A549 (cell line): ENCODE results near the gene OSCP1. TPM values are rescaled to one million over a fixed set of nuclear protein-coding genes. Genes with fewer than 3 reads are reported as not detected.

ENCODE experiments used
- ATAC-seq, 2 experiments: fragments of 200-7000 bp in 1 of 2; fragments of >200 bp in 1 of 2; cut with Nextera tagmentation in 1 of 2; cut with Tn5 transposase in 1 of 2; 3 replicates each; pipeline versions ENCODE4 v1.8.0 to v1.9.1; 2018 to 2020; ENCODE audit warnings: mild to moderate bottlenecking in 1 of 2, moderate library complexity in 1 of 2
- CTCF ChIA-PET: fragments of 300-600 bp; sonication (Branson Sonifier 250); formaldehyde crosslinking; extraction: SDS; loops from one replicate; lab custom pipeline; 2021; ENCODE audit warnings: antibody characterized with exemption, inconsistent platforms; lab: Yijun Ruan, JAX
- POLR2A ChIA-PET: fragments of 350-600 bp; formaldehyde crosslinking; extraction: SDS; loops from one replicate; lab custom pipeline; 2021; ENCODE audit warnings: antibody characterized with exemption, inconsistent platforms; lab: Yijun Ruan, JAX
- DNase-seq, 2 experiments: peaks; one replicate each; pipeline versions ENCODE4 v3.0.0 to v3.0.0-alpha.2; 2011 to 2016; ENCODE audit warnings: low read depth in 1 of 2, low spot score in 1 of 2
- FAIRE-seq: peaks from 2 replicates; lab custom pipeline; 2011; peaks lifted over from hg19 to GRCh38; lab: Jason Lieb, UNC
- H3K27ac ChIP-seq, 2 experiments: fragments of >200 bp; sonication (Bioruptor Twin); formaldehyde crosslinking; 3 replicates each; pipeline ENCODE4 v1.5.1; 2016 to 2017
- H3K4me1 ChIP-seq: fragments of >200 bp; sonication (Bioruptor Twin); formaldehyde crosslinking; 3 replicates; pipeline ENCODE4 v1.6.1; 2016
- H3K4me2 ChIP-seq: fragments of >200 bp; sonication (Bioruptor Twin); formaldehyde crosslinking; 3 replicates; pipeline ENCODE4 v1.6.1; 2016
- H3K4me3 ChIP-seq: fragments of >200 bp; sonication (Bioruptor Twin); formaldehyde crosslinking; 3 replicates; pipeline ENCODE4 v1.5.1; 2016
- H3K9me3 ChIP-seq: fragments of >200 bp; sonication (Bioruptor Twin); formaldehyde crosslinking; 3 replicates; pipeline ENCODE4 v1.6.1; 2016
- CTCF ChIP-seq: fragments of >200 bp; sonication (Bioruptor Twin); formaldehyde crosslinking; IDR thresholded peaks from 3 replicates; pipeline ENCODE4 v1.5.1; 2016
- HES2 ChIP-seq: fragments of >200 bp; sonication (Bioruptor Twin); formaldehyde crosslinking; IDR thresholded peaks from 2 replicates; pipeline ENCODE4 v1.6.1; 2016
- HEYL ChIP-seq: fragments of 250-450 bp; sonication (Bioruptor Pico); IDR thresholded peaks from 2 replicates; pipeline ENCODE4 v1.8.0; 2021; ENCODE audit warnings: mild to moderate bottlenecking, moderate library complexity
- HOXB13 ChIP-seq: fragments of 250-450 bp; sonication (Bioruptor Pico); IDR thresholded peaks from 2 replicates; pipeline ENCODE4 v1.5.0; 2020; ENCODE audit warnings: low read depth, mild to moderate bottlenecking, moderate library complexity
- JUN ChIP-seq, 2 experiments: fragments of >200 bp; sonication (Bioruptor Twin); formaldehyde crosslinking; IDR thresholded peaks; 2 replicates in 1 of 2; 3 replicates in 1 of 2; pipeline ENCODE4 v1.6.1; 2016 to 2017
- MAZ ChIP-seq: fragments of 150-350 bp; IDR thresholded peaks from 2 replicates; pipeline ENCODE4 v1.6.1; 2014; ENCODE audit warnings: antibody characterized with exemption, low read depth, low read length, borderline replicate concordance
- NFE2L2 ChIP-seq: fragments of 150-350 bp; conservative IDR thresholded peaks from 2 replicates; pipeline ENCODE4 v1.6.1; 2014; ENCODE audit warnings: low read length
- NPAS2 ChIP-seq: fragments of 250-450 bp; sonication (Bioruptor Pico); IDR thresholded peaks from 2 replicates; pipeline ENCODE4 v1.8.0; 2022; ENCODE audit warnings: mild to moderate bottlenecking, moderate library complexity, borderline replicate concordance
- PHF8 ChIP-seq: fragments of 200-600 bp; sonication (generic); IDR thresholded peaks from 2 replicates; pipeline ENCODE4 v1.6.1; 2016; ENCODE audit warnings: low read depth, mild to moderate bottlenecking, antibody characterized with exemption, moderate library complexity, borderline replicate concordance
- REST ChIP-seq: fragments of 200-600 bp; sonication (generic); IDR thresholded peaks from 2 replicates; pipeline ENCODE4 v1.6.1; 2016; ENCODE audit warnings: antibody characterized with exemption, mild to moderate bottlenecking, moderate library complexity
- SMC3 ChIP-seq: fragments of >200 bp; sonication (Bioruptor Twin); formaldehyde crosslinking; IDR thresholded peaks from 3 replicates; pipeline ENCODE4 v1.6.1; 2018; ENCODE audit warnings: inconsistent platforms
- ZC3H11A ChIP-seq: fragments of 450-650 bp; IDR thresholded peaks from 2 replicates; pipeline ENCODE4 v1.6.1; 2014; ENCODE audit warnings: antibody characterized with exemption, mild to moderate bottlenecking
- ZSCAN20 ChIP-seq: fragments of 250-450 bp; sonication (Bioruptor Pico); IDR thresholded peaks from 2 replicates; pipeline ENCODE4 v1.8.0; 2022; ENCODE audit warnings: mild to moderate bottlenecking, moderate library complexity
- WGBS: methylation state at CpG from one replicate; pipeline ENCODE4 v1.1.6; 2017; ENCODE audit errors: missing lambda C conversion rate; 5-methylcytosine and 5-hydroxymethylcytosine counted together
- polyA plus RNA-seq, 4 experiments: library from polyadenylated mRNA; depleted of rRNA in 3 of 4; stranded (reverse); fragments of >200 nt; fragmentation: RNase III in 1 of 4; extraction: RNeasy Plus Mini Kit Qiagen cat#74134 plus additional on column Dnase treatment in 1 of 4; gene quantifications; 2 replicates in 3 of 4; 3 replicates in 1 of 4; pipeline ENCODE4 v1.2.3, GENCODE V29; 2011 to 2017

OSCP1 gene
- polyA plus RNA-seq, 2 of the 4 experiments (the other 2 are of a cell fraction), result 4.6 to 6.6 TPM

- ATAC-seq (peak in 1 of 2 experiments; percentile 24; a peak in 3 of 6 replicates), FAIRE-seq (no peak), DNase-seq (peak in 1 of 2 experiments; percentile 50)
- CTCF ChIA-PET, result interaction anchor here (0.6 to 1.6 kb wide), 3 partner anchors 19 to 91 kb away, joined by 3 to 4 read pairs (median 3); no protein-coding TSS in a partner anchor
- no peaks in the 10 kb centered on the region for H3K9me3 ChIP-seq
- H3K4me3 ChIP-seq, result no peak overlapping the region
- 84% methylated on average over 10 of the region's 22 CpGs for WGBS
- no peak overlapping the region for H3K4me2 ChIP-seq
- TF ChIP-seq JUN (IDR thresholded peaks at IDR 0.05) (no peak), PHF8 (no peak), SMC3 (no peak)
- peaks cover 9% of the 10 kb centered on the region; the same call in 1 of the 3 replicates for H3K4me1 ChIP-seq
- POLR2A ChIA-PET, result interaction anchor here (0.5 to 1.6 kb wide), 2 partner anchors 14 to 579 kb away, joined by 3 to 6 read pairs; no protein-coding TSS in a partner anchor
- H3K27ac ChIP-seq, result peak overlapping the region in 1 of 2 experiments; percentile 16; a peak in 1 of 6 replicates
Measured at GRCh38 chr1:36400825-36401601, 49.2 kb downstream of the OSCP1 start.

- Histone ChIP-seq H3K4me2 (no peak overlapping the region), H3K4me1 (peaks cover 9% of the 10 kb centered on the region; the same call in 1 of the 3 replicates), H3K4me3 (no peak overlapping the region), H3K9me3 (no peaks in the 10 kb centered on the region), H3K27ac (peak overlapping the region in 1 of 2 experiments; percentile 16; a peak in 1 of 6 replicates)
- WGBS, result 91% methylated on average over 10 of the region's 10 CpGs
- CTCF ChIA-PET, result interaction anchor here (0.6 to 1.6 kb wide), 2 partner anchors 20 to 90 kb away, joined by 3 to 4 read pairs; no protein-coding TSS in a partner anchor
- FAIRE-seq, result no peak
- no peak for ATAC-seq
- DNase-seq, result no peak
- TF ChIP-seq MAZ (no peak), NPAS2 (CRISPR knock-in tag) (no peak), ZC3H11A (no peak), NFE2L2 (no peak)
- TF ChIP-seq, all 56 proteins: peak for 0
- POLR2A ChIA-PET, result interaction anchor here (0.5 to 1.6 kb wide), 2 partner anchors 14 to 579 kb away, joined by 3 to 6 read pairs; no protein-coding TSS in a partner anchor
Measured at GRCh38 chr1:36400514-36400824, 49.8 kb downstream of the OSCP1 start.

- FAIRE-seq, result no peak
- H3K27ac ChIP-seq, result peak overlapping the region; percentile 88 to 99
- ChIA-PET CTCF (interaction anchor here (1.6 to 3.6 kb wide), 4 partner anchors 11 to 56 kb away, joined by 4 to 14 read pairs (median 10); no protein-coding TSS in a partner anchor), POLR2A (interaction anchor here (1.1 to 2.1 kb wide), 3 partner anchors 12 to 249 kb away, joined by 4 to 40 read pairs (median 7); partner anchors contain the start of genes STK40 and TRAPPC3)
- DNase-seq, result no peak
- no peaks in the 10 kb centered on the region for H3K9me3 ChIP-seq
- WGBS, result 68% methylated on average over 6 of the region's 7 CpGs
- H3K4me2 ChIP-seq, result peak overlapping the region; percentile 86
- H3K4me3 ChIP-seq, result no peak overlapping the region
- peaks cover 9% of the 10 kb centered on the region; the same call in 1 of the 3 replicates for H3K4me1 ChIP-seq
- no peak for ATAC-seq
- TF ChIP-seq REST (no peak), HES2 (no peak), HEYL (CRISPR knock-in tag) (peak; percentile 92; the same call in 1 of the 2 replicates), CTCF (no peak), ZSCAN20 (peak; percentile 78; the same call in 1 of the 2 replicates), HOXB13 (CRISPR knock-in tag) (peak; percentile 70; the same call in 1 of the 2 replicates)
Measured at GRCh38 chr1:36398370-36398977, 51.8 kb downstream of the OSCP1 start.
